GM18907 (cell line): ENCODE measurements around the gene TKT.
"Not testable (repeated sequence)": the region's sequence is repeated elsewhere in the genome, so short reads cannot be mapped to it uniquely, and the experiment has no call there.

Experiments
- ATAC-seq: cut with Tn5 transposase; IDR thresholded peaks from one replicate; pipeline ENCODE4 v1.9.1; 2021; ENCODE audit warnings: mild to moderate bottlenecking, moderate library complexity; ENCODE audit not compliant: unreplicated experiment

The TKT gene

DNA sequence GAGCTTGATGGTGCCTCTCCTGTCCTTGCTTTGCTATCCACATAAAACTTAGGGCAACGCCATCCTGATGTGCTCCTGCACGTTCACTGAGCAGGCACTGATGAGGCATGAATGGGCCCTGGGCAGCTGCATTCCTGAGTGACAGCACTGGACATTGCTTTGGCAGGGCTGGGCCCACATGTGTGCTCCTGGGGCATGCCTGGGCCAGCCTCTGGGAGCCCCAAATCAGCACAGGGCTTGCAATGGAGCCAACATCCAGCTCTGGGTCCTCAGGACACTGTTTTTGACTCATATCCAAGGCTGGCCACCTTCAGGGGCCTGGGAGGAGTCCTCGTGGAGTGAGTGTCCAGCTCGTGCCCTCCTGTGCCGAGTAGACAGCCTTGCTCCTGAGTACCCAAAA lies 5.9 kb upstream of the TKT start:
- no peak for ATAC-seq

GRCh38 chr3:53260286-53260785 lies 4.5 kb upstream of the TKT start:
- ATAC-seq: no peak

GRCh38 chr3:53259427-53260259 lies 3.8 kb upstream of the TKT start:
- ATAC-seq: no peak

DNA sequence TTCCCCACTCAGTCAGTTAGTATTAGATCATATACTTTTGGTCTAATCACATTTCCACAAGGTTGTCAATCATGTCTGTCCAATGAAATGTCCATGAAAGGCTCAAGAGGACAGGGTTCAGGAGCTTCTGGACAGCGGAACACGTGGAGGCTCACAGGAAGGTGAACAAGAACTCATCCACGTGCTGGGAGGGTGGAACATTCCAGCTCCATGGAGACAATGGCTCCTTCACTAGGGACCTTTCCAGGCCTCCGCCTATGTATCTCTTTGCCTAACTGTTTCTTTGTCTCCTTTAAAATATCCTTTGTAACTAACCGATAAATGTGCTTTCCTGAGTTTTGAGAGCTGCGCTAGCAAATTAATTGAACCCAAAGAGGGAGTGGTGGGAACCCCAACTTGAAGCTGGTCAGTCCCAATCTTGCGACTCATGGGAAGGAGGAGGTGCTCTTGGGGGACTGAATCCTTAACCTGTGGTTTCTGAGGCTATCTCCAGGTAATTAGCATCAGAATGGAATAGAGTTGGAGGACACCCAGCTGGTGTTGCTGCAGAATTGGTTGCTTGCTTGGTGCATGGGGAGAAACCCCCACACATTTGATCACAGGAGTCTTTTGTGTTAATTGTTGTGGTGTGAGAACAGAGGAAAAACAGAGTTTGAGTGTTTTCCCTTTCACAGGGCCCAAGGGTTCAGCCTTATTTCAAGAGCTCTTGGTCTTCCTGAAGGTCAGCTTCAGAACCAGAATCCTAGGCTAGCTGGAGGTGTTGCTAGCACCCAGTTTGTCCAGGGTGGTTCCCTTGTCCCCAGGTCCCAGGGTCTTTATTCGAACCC lies 3.0 kb upstream of the TKT start:
- ATAC-seq: no peak

- ATAC-seq: no peak
Measured at GRCh38 chr3:53257465-53257864, 1.6 kb upstream of the TKT start.

- ATAC-seq: no peak
Measured at GRCh38 chr3:53256704-53257055, 858 bp upstream of the TKT start.

- ATAC-seq: peak; percentile 45
Measured at GRCh38 chr3:53255423-53255774, 423 bp downstream of the TKT start.

DNA sequence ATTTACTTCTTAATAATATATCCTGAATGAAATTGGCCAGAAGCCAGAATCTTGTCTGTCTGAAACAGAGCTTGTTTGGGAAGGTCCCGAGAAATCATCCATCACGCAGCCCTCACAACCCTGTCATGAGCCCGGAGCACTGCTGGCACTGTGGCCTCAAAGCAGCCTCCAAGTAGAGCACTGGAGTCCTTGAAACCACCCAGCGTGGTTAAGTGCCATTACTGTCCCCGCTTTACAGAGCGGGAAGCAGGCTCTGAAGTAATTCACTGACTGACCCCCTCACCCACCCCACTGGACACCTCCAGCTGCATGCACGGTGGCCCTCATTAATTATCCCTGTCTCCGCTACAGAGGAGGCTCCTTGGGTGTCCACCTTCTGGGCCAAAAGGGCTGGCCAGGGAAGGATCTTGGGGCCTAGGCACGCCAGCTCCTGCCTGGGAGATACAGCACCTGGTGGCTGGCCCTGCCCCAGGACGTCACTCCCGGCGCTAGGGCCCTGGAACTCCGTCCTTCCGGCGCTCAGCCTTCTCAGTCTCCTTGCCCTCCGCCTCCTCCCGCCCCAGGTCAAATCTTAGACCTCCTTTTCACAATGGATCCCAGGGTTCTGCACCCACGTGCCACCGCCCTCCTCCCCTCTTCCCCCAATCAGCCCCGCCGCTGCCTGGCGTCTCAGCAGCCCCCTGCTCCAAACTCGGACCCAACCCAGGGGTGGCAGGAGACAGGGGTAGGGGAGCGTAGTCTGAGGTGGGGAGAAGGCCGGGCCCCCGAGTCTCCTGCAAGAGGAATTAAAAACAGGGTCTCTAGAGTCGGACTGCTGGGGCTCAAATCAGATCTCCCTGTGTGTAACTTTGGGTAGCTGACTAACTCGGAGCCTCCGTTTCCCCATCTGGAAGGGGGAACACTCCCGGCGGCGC lies 1.1 kb downstream of the TKT start:
- ATAC-seq: peak; percentile 55

DNA sequence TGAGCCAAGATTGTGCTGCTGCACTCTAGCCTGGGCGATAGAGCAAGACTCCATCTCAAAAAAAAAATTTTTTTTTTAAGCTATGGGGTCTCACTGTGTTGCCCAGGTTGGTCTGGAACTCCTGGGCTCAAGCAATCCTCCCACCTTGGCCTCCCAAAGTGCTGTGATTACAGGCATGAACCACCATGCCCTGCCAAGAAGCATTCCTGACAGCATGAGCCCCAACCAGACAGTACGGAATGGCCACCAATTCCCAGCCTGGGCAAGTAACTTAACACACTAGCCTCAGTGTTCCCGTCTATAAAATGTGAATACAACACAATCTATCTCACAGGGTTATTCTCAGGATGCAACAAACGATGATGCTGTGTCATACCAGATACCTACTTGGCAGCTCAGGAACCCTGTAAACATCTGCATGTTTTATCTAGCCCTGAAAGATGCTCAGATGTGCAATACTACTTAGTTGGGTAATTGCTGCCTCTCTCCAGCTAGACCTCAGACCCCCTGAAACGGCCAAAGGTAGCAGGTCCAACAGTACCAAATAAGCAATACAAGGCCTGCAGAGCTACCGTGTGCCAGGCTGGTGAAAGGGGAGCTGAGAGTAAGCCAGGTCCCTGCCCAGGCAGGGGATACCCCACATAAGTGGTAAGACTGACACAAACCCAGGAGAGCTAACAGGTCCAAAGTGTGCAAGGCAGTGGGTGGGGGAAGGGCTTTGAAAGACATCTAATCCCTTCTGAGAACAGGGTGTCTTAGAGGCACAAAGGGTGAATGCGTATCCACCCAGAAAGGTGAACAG lies 1.9 kb downstream of the TKT start:
- ATAC-seq: no peak

GRCh38 chr3:53252947-53253322 lies 2.9 kb downstream of the TKT start:
- not testable (repeated sequence) for ATAC-seq

DNA sequence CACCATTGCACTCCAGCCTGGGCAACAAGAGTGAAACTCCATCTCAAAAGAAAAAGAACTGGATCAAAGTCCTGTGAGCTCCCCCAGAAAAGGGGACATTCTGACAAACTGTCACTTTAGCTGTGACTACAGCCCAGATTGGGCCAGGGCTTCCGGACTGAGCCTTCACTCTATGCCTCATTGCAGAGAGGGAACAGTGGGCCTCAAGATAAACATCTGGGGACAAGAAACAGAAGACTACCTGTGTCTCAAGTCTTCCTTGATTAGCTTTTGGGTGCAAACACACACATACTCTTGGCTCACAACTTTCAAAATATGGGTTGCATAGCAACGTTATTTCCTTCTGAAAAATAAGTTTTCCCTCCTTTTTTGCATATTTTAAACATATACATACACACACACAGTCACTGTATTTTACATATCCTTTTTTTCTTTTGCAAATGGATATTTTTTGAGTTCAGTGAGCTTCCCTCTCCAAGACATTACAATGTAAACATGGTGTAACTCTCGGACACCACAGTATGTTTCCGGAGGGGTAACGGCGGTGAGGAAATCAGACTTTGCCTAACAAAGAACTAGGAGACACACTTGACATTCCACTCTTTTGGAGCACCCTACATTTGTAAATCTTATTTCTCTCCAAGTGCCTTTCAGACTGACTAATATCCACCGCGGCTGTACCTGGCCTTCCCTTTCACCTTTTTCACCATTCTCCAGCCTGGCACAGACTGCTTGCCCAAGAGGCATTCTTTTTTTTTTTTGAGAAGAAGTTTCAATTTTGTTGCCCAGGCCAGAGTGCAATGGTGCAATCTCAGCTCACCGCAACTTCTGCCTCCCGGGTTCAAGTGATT lies 3.5 kb downstream of the TKT start:
- no peak for ATAC-seq

DNA sequence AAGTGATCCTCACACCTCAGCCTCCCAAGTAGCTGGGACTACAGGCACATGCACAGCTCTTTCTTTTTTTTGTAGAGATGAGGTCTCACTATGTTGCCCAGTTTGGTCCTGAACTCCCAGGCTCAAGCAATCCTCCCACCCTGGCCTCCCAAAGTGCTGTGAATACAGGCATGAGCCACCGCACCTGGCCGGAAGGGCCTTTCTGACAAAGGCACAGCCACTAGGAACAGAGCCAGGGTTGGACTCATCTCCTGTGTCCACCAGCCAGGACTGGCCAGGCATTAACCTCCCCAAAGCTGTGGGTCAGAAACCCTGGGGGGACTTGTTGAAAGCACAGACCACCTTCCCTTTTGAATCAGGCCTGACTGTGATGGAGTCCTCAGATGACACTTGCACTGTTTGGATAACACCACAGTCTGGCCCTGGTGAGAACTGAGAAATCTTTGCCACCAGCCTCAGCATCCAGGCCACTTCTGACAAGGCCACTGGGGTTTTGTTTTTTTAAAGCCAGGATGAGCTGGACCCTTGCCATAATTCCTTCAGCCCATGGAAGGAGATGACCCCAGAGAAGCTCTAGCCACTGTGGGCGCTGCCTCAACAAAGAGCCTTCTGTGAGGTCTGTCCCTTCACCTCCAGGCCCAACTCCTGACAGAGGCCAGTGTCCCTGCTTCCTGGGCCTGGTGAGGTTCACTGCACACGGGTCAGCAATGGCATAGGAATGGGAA lies 4.8 kb downstream of the TKT start:
- no peak for ATAC-seq

DNA sequence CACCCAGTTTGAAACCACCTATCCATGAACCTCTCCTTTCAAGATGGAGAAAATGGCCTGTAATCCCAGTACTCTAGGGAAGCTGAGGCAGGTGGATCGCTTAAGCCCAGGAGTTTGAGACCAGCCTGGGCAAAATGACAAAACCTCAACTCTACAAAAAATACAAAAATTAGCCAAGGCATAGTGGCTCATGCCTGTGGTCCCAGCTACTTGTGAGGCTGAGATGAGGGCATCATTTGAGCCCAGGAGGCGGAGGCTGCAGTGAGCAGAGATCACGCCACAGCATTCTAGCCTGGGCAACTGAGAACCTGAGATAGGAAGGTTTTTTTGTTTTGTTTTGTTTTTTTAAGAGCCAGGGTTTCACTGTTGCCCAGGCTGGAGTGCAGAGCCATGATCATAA lies 5.4 kb downstream of the TKT start:
- no peak for ATAC-seq

GRCh38 chr3:53248161-53248560 lies 7.7 kb downstream of the TKT start:
- ATAC-seq: no peak

DNA sequence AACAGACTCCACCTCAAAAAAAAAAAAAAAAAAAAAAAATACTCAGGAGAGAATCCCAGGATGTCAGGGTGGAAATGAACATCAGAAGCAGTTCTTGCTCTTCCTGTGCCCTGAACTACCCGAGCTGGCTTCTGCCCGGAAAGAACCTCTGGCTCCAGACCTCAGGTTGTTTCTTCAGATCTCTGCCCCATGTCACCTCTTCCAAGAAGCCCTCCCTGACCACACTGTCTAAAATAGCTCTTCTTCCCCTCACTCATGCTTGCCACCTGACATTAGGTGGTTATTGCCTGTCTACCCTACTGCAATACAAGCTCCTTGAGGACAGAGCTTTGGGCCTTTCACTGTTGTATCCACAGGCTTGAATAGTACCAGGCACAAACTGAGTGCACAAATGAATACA lies 8.2 kb downstream of the TKT start:
- ATAC-seq: no peak

DNA sequence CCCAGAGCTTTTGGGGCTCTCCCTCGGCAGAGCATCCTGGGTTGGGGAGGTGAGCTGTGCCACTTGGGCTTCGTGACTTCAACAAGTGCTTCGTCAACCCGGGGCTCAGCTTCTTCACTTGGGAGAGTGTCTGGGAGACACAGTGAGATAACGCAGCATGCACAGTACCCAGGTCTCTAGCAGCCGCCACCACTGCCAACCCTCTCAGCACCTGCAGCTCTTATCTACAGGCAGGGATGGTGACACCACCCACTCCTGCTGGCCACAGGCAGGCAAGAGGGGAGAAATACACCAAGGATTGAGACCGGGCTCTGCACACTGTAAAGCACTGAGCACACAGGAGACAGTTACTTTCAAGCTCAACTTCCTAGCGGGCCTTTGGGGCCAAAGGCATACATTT lies 11.6 kb downstream of the TKT start:
- ATAC-seq: no peak

- no peak for ATAC-seq
Measured at GRCh38 chr3:53243785-53244184, 12.0 kb downstream of the TKT start.

GRCh38 chr3:53243165-53243564 lies 12.7 kb downstream of the TKT start:
- no peak for ATAC-seq

- no peak for ATAC-seq
Measured at GRCh38 chr3:53242642-53243041, 13.2 kb downstream of the TKT start.
